ENCODE data around the gene ACKR3. TPM values are rescaled to one million over a fixed set of nuclear protein-coding genes. Genes with fewer than 3 reads are reported as not detected.
A peak's percentile ranks its signal among the peaks of the same experiment; 100 is the strongest.

Gene ACKR3
- total RNA-seq, 1 experiment from 2014 or later, result not detected

DNA sequence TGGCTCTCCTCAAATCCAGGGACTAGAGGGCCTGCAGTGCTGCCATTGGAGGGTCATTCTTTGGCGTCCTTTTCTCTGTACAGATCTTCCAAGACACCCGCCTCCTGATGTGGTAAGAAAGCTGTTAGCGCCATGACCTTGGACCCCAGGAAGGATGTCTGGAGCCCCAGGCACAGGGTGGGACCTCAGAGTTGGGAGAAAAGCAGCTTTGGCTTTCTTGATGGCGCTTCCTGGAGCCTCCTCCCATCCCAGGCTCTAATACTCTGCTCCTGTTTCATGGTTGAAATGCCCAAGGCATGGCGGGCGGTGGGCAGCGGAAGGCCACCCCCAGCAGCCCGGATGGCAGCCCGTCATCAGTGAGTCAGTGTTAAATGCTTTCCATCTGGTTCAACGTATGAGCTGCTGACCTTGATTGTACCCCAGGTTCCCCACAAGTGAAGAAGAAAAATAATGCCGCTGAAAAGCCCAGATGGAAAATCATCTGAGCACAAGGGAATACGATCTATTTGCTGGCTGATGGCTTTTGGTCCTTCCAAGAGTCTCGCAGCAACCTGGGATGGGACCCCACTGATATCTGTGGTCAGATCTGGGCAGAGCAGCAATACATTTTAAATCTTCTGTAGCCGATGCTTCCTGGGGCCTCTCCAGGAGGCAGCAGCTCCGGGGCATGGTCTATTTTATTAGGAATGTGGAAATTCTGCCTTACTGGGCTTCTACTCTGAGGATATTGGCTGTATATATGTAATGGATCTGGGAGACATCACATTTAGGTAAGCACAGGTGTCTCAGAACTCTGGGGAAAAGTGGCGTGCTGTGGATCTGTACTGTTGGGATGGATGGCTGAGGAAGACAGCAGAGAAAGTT, 15.1 kb downstream of the ACKR3 start:
- DNase-seq (ENCODE audit: low spot score), result no peak

DNA sequence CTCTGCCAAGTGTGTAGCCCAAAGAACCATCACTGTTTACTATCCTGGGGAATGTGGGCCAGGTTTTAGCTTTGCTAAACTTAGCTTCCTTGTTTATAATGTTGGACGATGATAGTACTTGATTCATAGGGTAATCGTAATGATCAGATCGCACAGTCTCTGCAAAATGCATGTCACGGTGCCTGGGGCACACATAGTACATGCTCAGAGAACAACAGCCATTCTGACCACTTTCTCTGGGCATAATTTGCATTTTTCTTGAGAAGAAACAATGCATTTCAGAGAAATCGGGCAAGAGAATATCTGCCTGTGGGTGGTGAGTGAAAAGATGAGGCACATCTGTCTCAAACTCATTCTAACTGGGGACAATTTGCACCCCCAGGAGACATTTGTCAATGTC, 16.3 kb downstream of the ACKR3 start:
- DNase-seq (ENCODE audit: low spot score), result no peak

DNA sequence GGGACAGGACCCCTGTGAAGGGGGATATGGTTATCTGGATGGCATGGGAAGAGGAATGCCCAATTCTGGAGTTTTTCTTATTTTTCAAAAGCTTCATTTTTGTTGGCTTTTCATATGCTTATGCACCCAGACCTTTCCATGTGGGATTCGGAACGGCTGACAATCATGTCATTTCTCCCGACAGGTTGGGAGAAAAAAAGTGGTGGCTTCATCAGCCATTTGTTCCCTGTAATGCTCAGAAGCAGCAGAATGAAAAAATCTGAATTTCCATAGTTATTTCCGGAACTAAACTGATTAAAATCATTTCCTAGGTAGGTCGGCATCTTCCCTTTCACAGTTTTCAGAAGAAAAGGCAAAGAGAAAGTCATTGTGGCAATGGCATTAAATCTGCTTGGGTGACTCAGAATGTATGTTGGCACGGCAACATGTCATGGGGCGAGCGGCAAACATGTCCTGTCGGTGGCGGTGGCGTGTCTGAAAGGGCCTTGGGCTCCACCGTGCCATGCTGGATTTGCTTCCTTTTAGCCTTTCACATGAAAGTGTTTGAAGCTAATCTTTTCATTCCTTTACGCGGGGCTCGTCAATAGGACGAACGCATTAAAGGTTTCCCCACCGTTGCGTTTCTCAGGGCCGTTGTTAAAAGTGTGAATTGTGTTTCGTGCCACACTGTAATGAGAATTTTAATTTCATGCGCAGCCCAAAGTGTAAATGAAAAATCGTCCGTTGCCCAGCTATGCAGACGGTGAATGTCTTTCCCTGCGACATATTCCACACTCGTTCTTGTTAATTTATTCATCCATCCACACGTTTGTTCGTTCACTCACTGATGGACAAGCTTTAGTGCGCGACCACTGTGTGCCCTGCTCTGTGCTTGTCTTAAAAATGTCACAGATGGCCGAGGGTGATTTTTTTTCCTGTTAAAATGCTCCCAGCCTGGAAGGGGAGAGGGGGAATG, 18.5 kb downstream of the ACKR3 start:
- DNase-seq (ENCODE audit: low spot score), result no peak

DNA sequence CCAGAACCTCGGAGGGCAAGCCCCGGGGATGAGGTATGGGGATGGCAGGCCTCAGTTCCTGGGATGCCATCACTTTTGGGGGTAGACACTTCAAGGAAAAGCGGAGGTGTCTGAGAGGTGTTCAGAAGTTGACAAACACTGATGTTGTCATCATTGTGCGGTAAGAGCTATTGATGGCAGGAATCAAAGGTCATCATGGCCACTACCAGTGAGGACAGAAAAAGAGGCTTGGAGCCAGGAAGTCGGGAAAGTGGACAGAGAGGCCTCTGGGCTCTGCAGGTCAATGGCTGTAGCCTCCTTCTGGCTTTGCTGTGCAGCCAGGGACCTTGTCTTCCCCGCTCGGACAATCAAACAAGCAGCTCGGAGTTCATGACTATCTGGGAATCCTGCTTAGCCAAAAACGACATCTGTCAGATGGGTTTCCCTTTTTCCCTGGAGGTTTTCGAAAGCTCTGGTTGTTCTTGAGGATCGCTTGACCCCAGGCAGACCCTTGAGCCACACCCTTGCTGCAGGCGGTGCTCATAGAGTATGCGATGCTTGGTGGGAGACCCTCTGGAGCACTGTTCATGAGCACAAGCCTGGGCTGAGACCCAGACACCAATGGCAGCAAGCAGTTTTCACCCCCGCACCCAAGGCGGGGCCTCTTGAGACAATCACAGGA, 19.4 kb downstream of the ACKR3 start:
- DNase-seq (ENCODE audit: low spot score), result no peak

DNA sequence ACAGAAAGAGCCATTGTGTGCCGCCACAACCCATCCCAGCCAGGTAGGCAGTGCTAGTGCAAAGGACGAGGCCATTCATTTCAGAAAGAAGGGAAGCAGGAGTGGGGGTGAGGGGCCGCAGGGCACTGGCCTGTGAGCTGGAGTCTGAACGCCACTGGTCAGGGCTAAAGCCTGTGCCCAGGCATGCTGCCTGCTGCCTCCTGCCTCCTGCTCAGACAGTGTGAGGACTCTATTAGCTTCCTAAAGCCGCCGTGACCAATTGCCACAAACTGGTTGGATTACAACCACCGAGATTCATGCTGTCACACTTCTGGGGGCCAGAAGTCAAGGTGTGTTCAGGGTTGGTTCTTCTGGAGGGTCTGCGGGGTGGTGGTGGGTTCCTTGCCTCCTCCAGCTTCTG, 21.2 kb downstream of the ACKR3 start:
- DNase-seq (ENCODE audit: low spot score), result no peak

DNA sequence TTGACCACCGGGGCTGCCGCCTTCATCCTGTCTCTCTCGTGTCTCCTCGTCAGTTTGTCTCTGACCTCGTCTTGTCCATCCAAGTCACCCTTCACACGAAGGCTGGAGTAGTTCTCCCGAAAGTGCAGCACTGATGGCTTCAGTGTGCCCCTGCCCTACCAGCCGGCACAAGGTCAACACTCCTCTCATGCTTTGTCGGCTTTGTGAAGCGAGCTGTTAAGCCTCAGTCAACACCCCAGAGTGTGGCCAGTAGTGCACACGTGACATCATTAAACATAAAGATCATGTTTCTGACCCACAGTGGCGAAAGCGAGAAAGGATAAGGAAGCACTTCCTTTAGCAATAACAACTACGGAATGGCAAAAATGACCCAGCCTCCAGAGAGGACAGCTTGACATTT, 23.2 kb downstream of the ACKR3 start:
- DNase-seq (ENCODE audit: low spot score), result no peak

DNA sequence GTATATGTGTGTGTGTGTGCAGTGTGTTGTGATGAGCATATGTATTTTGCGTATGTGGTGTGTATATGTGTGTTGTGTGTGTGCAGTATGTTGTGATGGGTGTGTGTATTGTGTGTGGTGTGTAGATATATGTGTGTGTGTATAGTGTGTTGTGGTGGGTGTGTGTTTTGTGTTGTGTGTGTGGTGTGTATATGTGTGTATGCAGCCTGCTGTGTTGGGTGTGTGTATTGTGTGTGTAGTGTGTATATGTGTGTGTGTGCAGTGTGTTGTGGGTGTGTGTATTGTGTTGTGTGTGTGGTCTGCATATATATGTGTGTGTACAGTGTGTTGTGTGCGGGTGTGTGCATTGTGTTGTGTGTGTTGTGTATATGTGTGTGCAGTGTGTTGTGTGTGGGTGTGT, 23.9 kb downstream of the ACKR3 start:
- DNase-seq (ENCODE audit: low spot score), result no peak

DNA sequence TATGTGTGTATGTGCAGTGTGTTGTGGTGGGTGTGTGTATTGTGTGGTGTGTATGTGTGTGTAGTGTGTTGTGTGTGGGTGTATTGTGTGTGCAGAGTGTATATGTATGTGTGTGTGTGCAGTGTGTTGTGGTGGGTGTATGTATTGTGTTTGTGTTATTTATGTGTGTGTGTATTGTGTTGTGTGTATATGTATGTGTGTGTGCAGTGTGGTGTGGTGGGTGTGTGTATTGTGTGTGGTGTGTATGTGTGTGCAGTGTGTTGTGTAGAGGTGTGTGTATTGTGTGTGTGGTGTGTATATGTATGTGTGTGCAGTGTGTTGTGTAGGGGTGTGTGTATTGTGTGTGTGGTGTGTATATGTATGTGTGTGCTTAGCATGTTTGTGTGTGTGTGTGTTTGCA, 24.3 kb downstream of the ACKR3 start:
- no peak for DNase-seq (ENCODE audit: low spot score)

DNA sequence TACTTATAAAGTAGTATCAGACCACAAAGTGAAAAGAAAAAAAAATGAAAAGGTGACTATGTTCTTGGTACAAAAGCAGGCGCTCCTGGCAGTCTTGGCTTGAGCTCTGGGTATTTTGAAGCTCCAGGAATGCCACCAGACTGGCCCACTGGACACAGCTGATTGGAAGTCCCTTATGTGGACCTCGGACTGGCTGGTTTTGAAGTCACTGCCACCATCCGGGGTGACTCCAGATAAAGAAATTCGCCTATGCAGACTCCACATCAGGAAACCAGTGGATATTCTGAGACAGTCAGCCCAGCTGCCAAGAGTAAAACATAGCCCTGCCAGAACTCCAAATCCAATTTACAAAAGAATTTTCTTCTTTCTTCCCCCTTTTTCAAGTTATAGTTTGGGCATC, 28.0 kb downstream of the ACKR3 start:
- no peak for DNase-seq (ENCODE audit: low spot score)

DNA sequence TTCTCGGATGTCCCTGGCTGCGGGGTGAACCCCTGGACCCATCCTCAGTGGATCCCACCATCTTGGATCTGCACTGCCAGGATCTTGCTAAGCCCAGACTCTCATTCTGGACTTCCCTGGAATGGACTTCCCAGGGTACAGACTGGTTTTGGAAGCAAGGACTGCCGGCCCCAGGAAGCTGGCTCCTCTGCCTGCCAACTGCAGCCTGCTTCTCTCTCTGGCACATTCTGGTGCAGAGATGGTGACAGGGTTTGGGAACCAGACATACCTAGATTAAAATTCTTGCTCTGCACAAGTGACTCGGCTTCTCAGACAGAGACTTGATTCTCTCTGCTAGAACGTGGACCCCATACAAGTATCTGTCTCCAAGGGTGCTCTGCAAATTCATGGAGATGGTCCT, 29.4 kb downstream of the ACKR3 start:
- no peak for DNase-seq (ENCODE audit: low spot score)

DNA sequence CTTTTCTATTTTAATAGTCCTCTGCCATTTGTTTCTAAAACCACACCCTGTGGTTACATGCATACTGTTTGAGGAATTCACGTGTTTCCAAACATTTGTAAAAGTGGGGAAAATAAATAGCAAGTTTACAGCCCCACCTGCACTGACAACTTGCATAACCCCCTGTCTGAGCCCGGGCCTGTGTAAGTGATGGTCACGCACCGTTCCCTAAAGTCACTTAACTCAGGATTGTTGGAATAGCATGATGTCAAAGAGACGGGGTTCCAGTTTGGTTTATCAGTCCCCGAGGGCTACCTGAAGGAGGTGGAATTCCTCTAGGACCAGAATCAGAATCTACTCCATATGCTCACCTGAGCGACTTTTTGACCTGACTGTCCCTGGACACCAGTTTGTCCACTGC, 30.5 kb downstream of the ACKR3 start:
- DNase-seq (ENCODE audit: low spot score), result no peak

DNA sequence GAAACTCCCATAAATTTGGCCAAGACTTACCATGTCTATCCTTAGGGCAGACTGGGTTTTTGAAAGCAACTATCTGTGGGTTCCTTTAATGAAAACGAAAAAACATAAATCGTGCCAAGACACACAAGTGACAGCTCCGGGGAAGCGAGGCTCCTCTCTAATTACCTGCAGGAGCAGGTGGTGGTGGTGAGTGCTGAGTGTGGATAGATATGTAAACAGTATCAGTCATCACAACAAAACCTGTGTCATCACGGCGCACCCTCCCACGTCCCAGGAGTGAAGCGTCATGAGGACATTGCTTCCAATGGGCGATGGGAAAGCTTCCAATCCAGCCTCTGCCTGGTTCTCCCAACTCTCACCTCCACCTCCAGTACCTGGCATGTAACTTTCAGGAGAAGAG, 31.3 kb downstream of the ACKR3 start:
- DNase-seq (ENCODE audit: low spot score), result no peak

DNA sequence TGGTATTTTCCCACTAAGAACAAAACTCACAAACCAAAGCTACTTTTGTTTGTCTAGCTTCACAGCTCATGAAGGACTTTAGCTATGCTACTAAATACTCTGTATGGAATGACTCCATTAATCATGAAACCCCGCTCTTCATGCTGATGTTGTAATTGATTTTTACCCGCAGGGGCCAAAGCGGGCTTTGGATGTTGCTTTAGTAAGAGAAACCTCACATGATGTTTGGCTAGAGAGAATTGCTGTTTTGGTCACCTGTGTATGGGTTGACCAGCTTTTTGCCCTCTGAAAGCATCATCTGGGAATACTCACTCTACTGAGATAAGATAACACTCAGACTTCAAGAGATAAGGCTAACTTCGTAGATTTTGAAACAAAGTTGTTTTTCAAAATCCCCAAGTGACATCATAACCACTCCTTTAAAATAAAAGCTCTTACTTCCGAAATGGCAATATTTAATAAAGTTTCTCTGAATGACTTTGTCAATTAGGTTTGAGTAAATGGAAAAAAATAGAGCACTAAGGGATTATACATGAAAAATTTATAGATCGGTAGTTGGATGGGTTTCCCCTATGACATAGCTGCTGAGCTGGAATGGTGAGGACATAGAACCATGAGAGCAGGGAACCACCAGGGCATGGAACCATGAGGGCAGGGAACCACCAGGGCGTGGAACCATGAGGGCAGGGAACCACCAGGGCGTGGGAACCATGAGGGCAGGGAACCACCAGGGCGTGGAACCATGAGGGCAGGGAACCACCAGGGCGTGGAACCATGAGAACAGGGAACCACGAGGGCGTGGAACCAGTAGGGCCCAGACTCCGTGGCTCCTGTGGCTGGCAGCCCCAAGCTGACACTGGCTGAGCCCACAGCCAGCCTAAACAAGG, 31.9 kb downstream of the ACKR3 start:
- no peak for DNase-seq (ENCODE audit: low spot score)

DNA sequence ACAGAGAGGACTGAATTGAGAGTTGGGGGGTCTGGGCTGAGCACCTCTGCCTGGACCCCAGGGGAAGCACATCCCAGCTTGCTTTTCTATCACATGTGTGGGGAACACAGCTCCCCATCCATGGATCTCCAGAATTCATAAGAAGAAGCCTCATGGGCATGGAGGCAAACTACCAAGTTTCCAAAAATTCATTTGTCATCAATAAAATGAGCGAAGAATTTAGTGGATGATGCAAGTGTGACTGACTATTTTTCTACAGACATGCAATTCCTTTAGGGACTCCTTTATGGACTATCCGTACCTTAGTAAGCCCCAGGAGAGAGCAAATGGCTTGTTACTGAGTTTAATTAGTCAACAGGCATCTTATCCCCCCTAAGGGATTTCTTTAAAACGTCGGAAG, 33.1 kb downstream of the ACKR3 start:
- DNase-seq (ENCODE audit: low spot score), result no peak

DNA sequence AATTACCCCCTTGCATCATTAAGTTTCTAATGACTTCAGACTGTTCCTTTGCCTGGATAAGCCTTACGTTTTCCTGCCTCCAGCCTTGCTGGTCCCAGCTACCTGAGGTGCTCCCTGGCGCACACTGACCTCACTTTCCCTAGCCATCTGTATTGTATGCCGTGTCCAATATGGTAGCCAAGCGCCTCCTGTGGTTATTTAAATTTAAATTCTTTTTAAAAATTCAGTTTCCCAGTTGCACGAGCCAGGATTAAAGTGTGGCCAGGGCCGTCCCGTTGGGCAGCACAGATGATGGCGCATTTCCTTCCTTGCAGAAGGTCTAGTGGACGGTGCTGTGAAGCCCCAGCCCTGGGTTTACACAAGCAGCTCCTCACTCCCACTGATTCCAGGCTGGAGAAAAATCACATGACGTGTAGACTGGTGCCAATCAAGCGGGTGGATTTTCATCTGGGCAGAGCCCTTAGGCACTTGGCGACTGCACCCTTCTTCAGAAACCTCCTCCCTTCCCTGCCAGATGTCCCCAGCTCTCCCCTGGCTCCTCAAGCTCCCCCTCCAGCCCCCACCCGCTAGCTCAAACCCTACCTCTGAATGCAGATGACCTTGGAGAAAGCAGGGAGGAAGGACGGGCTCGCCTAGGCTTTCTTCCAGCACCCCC, 33.9 kb downstream of the ACKR3 start:
- no peak for DNase-seq (ENCODE audit: low spot score)

DNA sequence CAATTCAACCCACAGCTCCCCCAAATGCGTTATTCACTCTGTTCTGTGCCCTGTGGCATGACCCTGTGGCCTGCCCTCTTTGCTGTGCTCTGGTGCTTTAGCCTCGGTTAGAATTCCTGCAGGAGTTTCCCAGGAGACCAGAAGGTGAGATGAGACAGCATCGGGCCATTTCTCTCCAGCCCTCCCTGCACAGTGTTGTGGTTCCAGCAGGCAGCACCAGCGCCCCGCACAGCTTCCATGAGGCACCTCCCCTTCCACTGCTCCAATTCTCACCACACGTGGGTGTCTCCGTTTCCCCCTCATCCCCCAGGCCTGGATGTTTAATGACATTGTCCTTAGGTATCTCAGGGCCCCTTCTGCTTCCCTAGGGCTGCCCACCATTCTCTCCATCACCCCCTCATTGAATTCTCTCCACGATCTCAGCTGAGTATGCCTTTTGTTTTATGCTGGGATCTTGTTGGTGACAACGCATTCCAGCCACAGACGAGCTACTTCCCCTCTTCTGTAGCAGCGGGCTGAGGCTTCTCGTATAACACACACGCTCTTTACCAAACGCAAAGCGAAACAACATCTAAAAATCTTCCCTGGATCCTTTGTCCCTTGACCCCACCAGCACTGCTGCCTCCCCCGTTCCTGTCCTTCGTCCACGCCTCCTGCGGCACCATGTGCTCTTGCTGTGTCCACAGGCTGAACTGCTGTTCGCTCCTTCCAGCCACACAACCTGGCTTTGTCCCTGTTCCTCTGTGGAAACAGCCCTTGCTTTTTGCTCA, 35.1 kb downstream of the ACKR3 start:
- no peak for DNase-seq (ENCODE audit: low spot score)

DNA sequence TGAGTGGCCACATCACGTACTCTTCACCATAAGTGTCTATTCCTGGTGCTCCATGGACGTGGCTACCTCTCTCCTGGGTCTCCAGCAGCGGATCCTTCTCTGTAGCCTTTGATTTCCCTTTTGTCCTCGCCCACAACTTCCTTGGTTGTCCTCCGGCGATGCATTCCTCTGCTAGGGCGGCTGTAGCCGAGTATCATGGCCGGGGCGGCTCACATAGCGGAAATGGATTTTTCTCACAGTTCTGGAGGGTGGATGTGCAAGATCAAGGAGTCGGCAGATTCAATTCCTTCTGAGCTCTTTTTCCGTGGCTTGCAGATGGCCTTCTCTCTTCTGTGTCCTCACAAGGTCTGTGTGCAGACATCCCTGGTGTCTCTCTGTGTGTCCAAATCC, 35.7 kb downstream of the ACKR3 start:
- no peak for DNase-seq (ENCODE audit: low spot score)

DNA sequence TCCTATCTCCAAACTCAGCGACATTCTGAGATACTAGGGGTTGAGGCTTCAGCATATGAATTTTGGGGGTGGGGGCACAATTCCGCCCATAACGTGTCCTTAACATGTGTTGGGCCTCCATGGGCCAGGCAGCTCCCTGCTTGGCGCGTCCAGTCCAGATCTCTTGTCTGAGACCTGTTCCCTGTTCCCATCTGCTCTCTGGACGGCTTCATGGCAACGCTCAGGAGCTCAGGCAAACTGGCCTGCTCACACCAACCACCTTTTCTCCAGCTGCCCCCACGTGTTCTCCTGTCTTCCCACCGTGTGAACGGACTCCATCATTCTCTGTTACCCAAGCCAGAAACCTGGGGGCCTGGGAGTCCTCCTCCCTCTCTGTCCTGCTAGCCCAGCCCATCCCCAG, 36.4 kb downstream of the ACKR3 start:
- DNase-seq (ENCODE audit: low spot score), result no peak

DNA sequence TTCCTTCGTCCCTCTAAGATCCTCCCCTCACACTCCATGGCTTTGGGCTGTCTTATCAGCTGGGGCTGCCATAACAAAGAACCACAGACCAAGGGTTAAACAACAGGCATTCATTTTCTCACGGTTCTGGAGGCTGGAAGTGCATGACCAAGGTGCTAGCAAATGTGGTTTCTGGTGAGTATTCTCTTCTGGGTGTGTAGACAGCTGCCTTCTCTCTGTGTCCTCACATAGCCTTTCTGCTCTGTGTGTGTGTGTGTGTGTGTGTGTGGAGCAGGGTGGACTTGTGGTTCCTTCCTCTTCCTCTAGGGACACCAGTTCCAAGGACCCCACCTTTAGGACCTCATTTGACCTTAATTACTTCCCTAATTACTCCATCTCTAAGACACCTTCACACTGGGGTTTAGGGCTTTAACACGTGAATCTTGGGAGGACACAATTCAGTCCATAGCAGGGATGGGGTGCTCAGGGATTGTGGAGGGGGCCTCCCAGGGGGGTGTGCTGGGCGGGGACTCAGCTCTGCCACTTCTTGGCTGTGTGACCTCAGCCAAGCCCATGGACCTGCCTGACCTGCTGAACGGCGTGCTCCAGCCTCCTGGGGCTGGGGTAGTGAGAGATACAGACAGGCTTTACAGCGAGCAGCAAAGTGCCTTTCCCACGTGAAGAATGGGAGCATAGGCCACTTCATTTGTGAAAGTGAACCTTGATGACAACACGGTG, 38.0 kb downstream of the ACKR3 start:
- DNase-seq (ENCODE audit: low spot score), result peak; percentile 8
